GM21367 (cell line): Measurements from ENCODE around the gene MKRN3.
"Not testable (repeated sequence)": the region's sequence is repeated elsewhere in the genome, so short reads cannot be mapped to it uniquely, and the experiment has no call there.

Experiments
- ATAC-seq: cut with Tn5 transposase; IDR thresholded peaks from one replicate; pipeline ENCODE4 v1.9.1; 2021; ENCODE audit not compliant: unreplicated experiment

MKRN3 gene

GRCh38 chr15:23588268-23588667 lies 22.8 kb downstream of the MKRN3 start:
- ATAC-seq, result no peak

DNA sequence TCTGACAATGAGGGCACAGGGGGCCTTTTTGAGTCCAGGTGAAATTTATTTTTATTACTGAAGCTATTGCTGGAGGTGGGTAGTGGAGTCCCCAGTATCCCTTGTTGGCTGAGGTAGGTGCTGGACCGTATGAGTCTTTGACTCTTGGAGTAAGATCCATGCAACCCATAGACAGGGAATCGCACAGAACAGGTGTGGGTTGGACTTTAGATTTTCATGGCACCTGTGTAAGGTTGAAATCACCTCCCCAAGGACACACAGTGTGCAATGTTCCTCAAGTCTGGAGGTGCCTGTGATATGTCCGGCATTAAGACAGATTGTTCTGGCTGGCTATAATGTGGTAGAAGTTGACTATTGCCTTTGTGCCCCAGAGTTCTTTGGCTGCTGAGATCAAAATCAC lies 23.5 kb downstream of the MKRN3 start:
- ATAC-seq, result no peak

- ATAC-seq, result no peak
Observed at GRCh38 chr15:23594252-23594770, 28.8 kb downstream of the MKRN3 start.

GRCh38 chr15:23595368-23595767 lies 29.9 kb downstream of the MKRN3 start:
- no peak for ATAC-seq

- ATAC-seq, result no peak
Observed at GRCh38 chr15:23596736-23597135, 31.3 kb downstream of the MKRN3 start.

DNA sequence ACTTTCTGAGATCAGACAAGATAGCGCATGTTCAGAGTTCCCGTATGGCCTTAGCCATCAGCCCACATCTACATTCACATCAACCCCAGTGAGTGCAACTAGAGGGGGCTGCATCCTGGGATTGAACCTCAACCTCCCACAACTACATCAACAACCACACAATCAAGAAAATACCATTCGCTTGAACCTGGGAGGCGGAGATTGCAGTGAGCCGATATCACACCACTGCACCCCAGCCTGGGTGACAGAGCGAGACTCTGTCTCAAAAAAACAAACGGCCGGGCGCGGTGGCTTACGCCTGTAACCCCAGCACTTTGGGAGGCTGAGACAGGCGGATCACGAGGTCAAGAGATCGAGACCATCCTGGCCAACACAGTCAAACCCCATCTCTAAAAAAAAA lies 31.8 kb downstream of the MKRN3 start:
- not testable (repeated sequence) for ATAC-seq

GRCh38 chr15:23599053-23599452 lies 33.6 kb downstream of the MKRN3 start:
- ATAC-seq, result no peak

DNA sequence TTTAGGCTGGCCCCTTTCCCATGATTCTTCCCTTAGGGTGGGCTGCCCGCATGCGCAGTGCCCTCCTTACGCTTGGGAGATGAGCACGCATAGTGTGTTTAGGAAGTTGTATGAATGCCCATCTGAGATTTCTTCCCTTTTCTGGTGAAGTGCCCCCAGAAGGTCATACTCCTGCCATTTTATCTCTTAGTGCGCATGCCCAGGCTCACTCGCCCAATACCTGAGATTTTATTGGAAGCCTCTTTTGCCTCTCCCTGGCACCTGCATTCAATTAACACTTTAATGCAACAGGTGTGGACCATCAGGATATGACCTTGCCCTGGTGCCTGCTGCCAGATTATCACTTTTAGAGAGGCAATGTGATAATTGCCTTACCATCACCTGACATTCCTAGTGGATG lies 36.6 kb downstream of the MKRN3 start:
- no peak for ATAC-seq

GRCh38 chr15:23606226-23606625 lies 40.8 kb downstream of the MKRN3 start:
- no peak for ATAC-seq

GRCh38 chr15:23616536-23616935 lies 51.1 kb downstream of the MKRN3 start:
- no peak for ATAC-seq
